NCI-H2196 treated with DMSO at 0.1 percent for 48 hours (cell line): ENCODE results near the gene ZNF174.

Experiments used
- DNase-seq: peaks from one replicate; lab custom pipeline; 2025; ENCODE audit not compliant: unreplicated experiment; lab: John Stamatoyannopoulos, UW

The ZNF174 gene

DNA sequence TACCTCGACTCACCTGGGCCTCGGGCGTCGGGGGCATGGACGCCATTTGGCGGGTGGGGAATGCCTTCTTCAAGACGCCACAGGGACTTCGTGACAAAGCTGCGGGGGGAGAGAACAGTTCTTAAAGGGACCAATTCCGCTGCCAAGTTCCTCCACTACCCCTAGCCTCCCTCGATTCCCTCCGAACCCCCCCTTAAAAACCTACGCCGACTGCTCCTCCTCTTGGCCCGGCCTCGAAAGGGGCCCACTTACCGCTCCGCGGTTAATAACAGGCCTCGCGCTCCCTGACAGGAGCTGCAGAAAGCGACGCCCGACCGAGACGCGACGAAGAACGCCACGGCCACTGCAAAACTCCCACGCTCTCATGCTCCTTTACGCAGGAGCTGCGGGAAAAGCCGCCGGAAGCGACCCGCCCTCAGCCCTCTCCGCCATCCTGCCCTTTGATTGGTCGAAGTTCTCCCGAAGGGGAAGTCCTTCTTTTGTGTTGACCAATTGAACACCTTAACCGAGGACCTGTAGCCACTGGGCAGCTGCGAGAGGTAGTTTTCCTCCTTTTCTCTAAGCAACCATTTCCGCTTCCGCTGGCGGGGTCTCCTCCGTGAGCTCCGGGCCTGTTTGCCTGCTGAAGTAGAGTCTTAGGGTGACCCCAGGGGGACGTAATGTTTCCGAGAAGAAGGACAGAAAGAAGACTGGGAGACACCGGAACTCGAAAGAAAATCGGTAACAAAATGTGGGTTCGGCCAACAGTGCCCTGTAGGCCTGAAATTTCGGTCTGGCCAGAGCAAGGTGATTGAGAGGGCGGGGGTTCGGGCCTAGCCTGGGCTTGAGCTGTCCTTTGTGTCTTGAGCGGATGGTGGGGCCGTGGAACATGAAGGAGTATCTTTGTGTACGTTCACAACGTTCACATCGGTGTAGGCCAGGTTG lies 42.4 kb downstream of the ZNF174 start, which contains the start of the genes NAA60 and ZNF597:
Gene NAA60, plus strand, starts transcription at position 573 of the 924 bp plus-strand sequence. CDS start 32,548 bp downstream, outside the sequence.
Gene ZNF597, minus strand, starts transcription at position 397 of the 924 bp plus-strand sequence. Its CDS starts 351 bp downstream, at position 46.
- DNase-seq = peak; percentile 84

DNA sequence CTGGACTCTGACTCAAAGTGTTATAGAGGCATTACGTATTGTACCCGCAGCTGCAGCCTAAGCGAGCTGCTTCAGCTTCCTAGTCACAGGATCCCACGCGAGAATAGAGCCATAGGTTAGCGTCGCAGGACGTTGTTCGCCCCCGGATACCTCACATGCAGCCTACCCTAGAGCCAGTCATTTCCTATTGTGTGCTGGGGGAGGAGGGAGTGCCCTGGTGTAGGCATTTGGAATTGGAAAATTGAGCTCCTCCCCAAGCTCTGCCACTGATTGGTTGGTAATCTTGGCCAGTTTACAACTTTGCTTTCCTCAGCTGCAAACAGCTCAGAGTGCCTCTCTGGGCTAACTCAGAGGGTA lies 43.0 kb downstream of the ZNF174 start:
- peak; percentile 11 for DNase-seq

DNA sequence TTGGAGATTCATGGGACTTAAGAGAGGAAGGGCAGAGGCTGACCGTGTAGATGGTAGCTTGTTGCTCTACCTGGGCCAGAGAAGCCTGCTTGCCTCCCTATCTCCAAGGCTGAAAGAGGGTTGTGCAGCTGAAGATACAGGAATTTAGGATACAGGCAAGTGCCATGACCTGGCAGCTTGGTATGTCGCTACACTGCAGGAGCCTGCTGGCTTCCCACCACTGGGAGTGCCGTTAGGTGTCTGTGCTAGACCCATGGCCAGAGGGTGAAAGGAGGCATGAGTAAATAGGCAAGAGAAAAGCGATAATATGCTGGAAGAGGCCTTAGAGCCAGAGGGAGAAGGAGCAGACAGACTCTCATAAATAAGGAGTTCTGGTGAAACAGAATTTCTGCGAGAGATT lies 53.1 kb downstream of the ZNF174 start:
- no peak for DNase-seq

DNA sequence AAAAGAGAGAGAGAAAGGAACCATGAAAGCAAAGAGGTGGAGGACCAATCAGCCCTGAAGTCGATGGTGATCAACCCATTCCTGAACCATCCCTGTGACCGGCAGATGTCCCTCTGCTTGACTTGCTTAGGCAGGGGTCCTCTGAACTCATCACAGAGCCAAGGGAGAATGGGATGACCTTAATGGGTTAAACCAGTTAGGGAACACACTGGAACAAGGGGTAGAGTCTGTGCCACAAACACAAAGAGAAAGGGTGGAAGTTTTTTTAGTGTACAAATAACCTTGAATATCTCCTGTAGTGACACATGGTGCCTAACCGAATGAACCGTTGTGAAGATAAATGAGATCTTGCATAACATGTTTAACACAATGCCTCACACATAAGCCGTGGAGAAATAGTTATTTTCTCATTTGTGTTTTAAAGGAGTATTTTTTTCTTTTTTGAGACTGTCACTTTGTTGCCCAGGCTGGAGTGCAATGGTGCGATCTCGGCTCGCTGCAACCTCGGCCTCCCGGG lies 53.7 kb downstream of the ZNF174 start:
- no peak for DNase-seq

DNA sequence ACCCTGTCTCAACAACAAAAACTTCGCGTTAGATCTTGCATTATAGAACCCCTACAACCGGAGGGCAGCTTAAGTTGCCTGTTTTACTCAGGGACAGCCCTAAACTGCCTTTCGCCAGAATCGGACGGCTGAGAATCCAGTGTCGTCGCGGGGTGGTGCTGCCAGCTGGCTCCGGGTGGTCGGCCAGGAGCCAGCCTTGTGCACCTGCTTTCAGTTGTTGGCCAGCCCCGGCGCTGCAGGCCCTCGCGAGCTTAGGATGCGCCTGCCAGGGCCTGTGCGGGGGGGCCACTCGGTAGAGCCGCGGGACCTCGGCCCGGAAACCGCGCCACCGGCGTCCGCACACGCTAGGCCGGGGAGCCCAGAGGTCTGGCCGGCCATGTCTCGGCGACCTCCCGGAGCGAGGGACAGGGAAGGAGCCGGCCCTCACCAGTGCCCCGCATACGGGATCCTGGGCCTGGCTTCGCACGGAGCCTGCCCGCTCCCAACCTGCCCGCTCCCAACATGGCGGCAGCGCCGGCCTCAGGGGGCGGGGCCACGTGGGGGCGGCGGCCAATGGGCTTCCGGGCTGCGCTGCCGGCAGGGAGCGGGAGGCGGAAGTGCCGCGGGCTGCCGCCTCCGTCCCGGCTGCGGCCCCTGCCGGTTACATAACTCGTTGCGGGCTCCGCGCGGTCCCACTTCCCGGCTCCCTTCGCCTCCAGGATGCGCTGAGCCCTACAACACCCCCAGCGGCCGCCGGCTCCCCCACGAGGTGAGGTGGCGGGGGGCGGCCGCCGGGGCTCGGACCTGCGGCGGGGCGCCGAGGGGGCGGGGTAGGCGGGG lies 56.6 kb downstream of the ZNF174 start:
- DNase-seq = peak; percentile 90

DNA sequence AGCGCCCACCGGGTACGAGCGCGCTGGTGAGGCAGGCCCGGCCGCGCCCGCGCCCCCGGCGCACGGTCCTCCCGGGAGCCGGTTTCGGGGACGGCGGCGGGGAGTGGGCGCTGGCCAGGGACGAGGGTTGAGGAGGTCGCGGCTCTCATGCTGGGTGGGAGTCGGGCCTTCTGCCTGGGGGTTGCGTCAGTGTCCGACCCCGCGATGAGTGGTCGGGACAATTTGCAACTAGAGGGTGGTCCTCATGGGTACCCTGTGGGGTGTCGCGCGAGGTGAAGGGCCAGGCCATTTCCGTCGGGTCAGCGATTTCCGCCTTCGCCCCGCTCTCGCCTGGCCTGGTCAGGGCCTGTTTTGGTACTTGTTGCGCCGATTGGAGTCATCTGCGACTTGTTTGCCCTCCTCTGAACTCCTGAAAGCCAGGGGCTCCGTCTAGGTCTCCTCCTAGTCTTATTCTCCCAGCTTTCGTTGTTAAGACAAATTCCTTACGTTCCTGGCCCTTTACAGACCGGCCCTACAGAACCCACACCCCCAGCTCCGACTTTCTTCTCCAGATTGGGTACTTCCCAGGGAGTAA lies 57.4 kb downstream of the ZNF174 start:
- DNase-seq = no peak

DNA sequence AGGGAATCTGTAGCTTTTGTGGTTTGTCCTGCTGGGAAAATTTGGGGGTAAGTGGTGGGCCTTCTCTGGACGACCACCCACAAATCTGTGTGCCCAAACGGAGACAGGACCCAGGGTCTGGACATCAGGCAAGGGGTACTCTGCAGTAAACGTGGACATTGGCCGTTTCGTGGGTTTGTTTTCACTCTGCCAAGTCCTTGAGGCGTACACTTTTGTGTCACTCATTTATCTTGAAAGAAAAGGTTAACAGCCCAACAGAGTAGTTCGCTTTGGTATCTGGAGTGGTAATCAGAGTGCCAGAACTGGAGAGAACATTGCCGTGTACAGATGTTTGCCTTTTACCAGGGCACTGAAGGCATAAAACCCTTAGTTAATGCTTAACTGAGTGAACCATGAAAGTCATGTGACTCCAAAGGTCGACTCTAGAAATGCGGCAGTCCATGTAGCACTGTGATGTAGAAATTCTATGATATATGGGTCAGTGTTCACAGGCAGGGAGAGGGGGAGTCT lies 57.9 kb downstream of the ZNF174 start:
- no peak for DNase-seq
